Activated CD4-positive, alpha-beta T cell treated with anti-CD3 and anti-CD28 coated beads for 24 hours (primary cell): ENCODE measurements around the gene FARP1.
"Not testable (repeated sequence)": the region's sequence is repeated elsewhere in the genome, so short reads cannot be mapped to it uniquely, and the experiment has no call there.

Experiments
- DNase-seq, 2 donors: peaks; one replicate each; pipeline ENCODE4 v3.0.0-alpha.2; 2020; ENCODE audit warnings: low read depth in 2 of 2

The FARP1 gene

GRCh38 chr13:98365302-98365701 is 222.4 kb downstream of the FARP1 start:
- no peak for DNase-seq

- no peak for DNase-seq
Observed at GRCh38 chr13:98366010-98366409, 223.1 kb downstream of the FARP1 start.

GRCh38 chr13:98366443-98366842 is 223.5 kb downstream of the FARP1 start:
- DNase-seq, result no peak

DNA sequence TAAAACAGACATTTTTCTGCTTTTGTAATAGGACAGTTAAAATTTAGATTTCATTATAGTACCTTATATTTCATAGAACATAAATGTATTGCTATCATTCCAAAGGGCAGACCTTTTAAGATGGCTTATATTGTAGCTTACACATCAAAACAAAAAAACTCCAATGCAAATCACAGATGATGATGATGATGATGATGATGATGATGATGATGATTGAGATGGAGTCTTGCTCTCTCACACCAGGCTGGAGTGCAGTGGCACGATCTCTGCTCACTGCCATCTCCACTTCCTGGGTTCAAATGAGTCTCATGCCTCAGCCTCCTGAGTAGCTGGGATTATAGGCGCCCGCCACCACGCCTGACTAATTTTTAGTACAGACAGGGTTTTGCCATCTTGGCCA is 224.1 kb downstream of the FARP1 start:
- DNase-seq, result no peak

DNA sequence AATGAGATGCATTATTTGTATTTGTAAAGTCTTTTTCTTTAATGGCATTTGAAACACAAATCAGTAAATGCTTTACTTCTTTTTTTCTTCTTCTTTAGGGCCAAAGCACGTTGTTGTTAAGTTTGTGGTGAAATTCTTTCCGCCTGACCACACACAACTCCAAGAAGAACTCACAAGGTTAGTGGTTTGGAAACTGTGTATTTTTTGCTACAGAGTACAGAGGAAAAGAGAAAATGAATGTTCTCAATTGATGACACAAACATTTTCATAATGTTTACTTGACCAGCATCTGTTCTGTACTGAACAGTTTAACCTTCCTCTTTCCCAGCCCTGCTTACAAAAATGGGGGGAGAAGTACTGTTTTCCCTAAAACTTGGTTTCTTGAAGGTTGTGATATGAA is 225.1 kb downstream of the FARP1 start:
- DNase-seq, result no peak

GRCh38 chr13:98369520-98369919 is 226.6 kb downstream of the FARP1 start:
- DNase-seq, result not testable (repeated sequence)

DNA sequence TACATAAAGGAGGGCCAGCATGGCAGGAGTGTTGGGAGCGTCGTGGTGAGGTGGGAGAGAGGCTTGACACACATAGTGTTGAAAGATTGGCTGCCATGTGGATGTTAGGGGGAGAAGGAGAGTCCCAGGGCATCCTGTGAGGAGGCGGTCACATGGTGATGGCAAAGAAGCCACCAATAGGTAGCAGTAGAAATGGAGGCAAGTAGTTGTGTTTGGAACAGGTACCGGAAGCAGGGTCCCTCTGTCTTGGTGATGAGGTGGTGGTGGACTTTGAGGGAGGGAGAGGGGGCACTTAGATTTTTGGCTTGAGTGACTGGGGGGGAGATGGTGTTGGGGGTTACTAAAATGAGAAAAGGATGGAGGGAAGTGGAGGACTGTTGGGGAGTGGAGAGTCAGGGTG is 227.4 kb downstream of the FARP1 start:
- DNase-seq, result no peak

DNA sequence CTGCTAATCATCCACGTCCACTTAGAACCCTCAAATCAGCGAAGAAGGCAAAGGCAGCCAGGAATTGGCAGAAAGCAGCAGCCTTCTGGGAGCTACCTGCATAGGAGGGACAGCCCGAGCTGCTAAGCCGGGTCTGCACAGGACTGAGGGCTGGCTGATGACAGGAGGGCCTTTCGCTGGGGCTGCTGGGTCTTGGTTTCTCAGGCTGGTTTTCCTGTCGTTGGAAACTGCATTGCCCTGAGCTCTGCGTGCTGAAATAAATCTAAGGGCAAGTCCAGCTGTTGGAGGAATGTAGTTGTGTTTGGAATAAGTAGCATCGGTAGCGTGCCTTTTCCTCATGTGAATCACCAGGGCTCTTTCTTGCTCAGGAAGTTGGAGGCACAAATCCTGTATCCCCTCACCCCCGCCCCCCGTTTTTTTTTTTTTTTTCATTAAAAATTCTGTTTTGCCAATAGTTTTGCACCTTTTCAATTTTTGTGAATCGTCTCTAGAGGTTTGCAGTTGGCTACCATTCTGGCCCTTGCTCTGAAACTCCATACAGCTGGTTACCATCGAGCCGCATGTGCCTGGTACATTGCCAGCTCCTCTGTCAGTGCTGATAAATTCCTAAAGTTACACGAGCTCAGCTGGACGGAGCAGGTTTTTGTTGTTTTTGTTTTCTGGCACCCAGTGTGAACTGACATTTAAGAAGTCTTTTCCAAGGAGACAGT is 228.1 kb downstream of the FARP1 start:
- no peak for DNase-seq

GRCh38 chr13:98371516-98372023 is 228.7 kb downstream of the FARP1 start:
- no peak for DNase-seq

DNA sequence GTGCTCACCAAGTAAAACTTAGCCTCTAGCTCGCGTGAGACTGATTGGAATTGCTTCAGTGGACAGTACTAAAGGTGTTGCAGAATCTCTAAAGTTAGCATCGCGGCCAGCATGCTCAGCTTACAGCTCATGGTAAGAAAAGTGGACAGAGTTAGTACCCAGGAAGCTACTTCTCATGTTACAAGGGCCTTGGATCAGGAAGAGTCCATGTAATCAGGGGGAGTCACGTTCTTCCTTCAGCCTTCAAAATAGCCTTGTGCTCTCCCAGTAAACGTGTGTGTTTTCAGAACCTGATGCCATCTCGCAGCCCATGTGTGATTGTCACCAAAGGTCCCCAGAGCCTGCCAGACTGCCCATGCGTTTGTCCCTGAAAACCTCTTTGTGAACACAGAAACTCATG is 230.0 kb downstream of the FARP1 start:
- DNase-seq, result no peak

DNA sequence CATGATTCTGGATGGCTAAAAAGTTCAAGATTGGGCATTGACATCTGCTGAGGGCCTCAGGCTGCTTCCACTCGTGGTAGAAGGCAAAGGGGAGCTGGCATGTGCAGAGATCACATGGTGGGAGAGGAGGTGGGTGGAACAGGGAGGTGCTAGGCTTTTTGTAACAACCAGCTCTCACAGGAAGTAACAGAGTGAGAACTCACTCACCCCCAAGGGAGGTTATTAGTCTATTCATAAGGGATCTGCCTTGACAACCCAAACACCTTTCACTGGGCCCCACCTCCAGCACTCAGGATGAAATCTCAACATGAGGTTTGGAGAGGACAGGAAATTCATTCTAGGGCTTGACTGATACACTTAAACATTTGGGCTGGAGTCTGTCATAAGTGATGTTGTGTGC is 231.9 kb downstream of the FARP1 start:
- DNase-seq, result no peak

- DNase-seq, result no peak
Observed at GRCh38 chr13:98377635-98378378, 234.9 kb downstream of the FARP1 start.

DNA sequence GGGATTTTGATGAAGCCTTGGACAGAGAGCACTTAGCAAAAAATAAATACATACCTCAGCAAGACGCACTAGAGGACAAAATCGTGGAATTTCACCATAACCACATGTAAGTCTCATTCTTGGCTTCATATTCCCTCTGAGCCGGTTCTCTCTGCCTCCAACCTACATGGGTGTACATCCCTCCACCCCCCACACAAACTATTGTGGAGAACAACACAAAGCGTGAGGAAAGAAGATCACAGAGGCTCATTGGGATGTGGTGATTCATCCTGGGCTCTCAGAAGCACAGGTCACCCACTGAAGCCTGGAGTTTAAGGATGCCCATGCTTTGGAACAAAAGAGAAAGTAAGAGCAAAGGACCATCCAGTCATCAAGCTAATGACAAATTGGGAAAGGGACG is 241.8 kb downstream of the FARP1 start:
- no peak for DNase-seq

DNA sequence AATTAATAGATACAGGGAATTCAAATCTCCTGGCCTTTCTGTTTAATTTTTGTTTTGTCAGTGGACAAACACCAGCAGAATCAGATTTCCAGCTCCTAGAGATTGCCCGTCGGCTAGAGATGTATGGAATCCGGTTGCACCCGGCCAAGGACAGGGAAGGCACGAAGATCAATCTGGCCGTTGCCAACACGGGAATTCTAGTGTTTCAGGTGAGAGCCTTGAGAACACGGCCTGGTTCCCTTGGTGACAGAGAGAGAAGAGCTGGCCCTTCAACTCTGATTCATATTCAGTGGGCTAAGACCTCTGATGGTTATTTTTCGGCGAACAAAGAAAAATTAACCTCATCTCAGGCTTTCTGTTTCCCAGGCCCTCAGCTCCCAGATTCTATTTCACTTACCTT is 242.7 kb downstream of the FARP1 start:
- no peak for DNase-seq

GRCh38 chr13:98386637-98387036 is 243.7 kb downstream of the FARP1 start:
- DNase-seq, result no peak

GRCh38 chr13:98389319-98389718 is 246.4 kb downstream of the FARP1 start:
- no peak for DNase-seq

DNA sequence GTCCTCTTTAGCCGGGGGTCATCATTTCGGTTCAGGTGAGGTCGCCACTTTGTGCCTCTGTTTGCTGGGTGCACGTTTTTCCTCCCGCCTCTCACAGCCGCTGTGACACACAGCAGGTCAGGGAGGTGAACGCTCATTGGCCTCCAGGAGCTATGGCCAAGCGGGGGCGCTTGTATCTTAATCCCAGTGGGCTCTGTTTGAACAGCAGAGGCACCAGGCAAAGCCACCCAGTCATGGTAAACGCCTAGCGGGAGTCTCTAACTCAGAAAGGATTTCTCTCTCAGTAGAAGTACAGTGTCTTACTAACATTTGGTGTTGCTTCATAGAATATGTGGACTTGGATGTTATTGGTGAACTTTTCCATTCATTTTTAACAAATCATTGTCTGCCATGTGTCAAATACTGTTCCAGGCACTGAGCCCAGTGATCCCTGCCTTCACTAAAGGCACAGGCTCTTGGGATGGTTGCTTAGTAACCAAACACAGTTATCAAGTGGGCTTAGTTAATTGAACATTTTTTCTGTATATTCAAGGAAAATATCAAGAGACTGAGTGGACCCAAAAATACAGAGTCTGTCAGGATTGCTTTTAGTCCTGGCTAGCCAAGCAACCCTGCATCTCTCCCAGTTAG is 247.3 kb downstream of the FARP1 start:
- no peak for DNase-seq

GRCh38 chr13:98393873-98394272 is 251.0 kb downstream of the FARP1 start:
- no peak for DNase-seq

DNA sequence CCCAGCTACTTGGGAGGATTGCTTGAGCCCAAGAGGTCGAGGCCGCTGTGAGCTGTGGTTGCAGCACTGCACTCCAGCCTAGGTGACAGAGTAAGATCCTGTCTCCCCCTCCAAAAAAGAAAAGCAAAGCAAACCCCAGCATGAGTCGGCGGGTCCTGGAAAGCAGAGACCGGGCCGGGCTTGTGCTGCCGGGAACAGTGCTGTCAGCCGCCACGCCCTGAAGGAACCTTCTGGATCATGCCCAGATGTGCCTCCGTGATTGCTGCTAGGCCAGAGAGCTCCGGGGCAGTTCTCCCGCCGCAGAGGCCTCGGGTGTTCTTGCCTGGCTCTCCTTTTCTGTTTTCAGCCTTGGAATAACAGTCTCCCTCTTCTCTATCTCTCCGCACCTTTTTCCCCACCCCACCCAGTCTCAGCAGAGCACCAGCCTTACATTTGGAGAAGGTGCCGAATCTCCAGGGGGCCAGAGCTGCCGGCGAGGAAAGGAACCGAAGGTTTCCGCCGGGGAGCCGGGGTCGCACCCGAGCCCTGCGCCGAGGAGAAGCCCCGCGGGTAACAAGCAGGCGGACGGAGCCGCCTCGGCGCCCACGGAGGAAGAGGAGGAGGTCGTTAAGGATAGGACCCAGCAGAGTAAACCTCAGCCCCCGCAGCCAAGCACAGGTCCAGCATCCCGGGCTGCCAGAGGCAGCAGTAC is 252.1 kb downstream of the FARP1 start:
- DNase-seq, result no peak

DNA sequence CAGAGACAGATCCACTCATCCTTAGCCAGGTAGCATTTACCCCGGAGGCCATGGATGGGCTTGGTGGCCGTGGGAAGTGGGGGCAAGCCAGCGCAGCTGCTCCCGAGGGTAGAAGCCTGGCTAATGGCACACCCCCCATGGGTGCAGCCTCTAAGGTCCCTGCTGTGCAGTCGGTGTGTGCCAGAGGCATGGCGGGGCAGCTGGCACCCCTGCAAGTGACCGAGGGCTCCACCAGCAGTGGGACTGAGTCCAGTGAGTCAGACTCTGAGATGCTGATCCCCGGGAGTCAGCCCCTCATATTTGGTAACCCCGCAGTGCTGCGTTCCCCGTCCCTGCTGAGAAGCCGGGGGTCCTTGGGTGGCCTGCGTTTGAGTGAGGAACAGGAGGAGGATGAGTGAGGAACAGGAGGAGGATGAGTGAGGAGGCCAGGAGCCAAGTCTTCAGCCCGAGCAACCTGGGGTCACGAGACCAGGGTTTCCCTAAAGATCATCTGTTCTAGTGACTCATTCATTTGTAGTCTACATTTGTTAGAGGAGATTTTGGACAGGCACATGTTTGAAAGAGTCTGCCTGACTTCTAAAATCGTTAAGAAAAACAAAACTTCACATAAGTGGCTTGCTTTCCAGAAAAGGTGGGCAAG is 253.3 kb downstream of the FARP1 start:
- no peak for DNase-seq

GRCh38 chr13:98397221-98397620 is 254.3 kb downstream of the FARP1 start:
- no peak for DNase-seq

DNA sequence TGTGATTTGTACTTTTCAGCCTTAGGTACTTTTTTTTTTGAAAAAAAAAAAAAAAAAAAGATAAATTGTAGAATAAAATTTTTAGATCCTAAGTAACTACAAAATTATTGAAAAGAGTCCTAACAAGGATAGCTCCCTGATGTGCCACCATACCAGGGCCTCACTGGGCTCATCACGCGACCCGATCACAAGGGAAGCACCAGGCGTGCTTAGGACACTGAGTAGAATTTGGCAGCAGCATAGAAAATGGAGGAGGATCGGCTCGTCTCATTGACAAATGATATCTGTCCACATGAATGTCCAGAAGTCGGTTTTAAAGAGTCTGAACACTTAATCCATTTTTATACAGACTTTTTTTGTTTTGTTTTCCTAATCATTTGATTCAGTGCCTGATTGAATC is 255.0 kb downstream of the FARP1 start:
- DNase-seq, result no peak
